C4-2B (cell line): Measurements from ENCODE around the gene ZNF729.

Source experiments
- H3K27ac ChIP-seq: fragments of 450-650 bp; 2 replicates; pipeline ENCODE4 v1.5.1; 2017
- CTCF ChIP-seq: fragments of 450-650 bp; conservative IDR thresholded peaks from 2 replicates; pipeline ENCODE4 v1.5.1; 2017; ENCODE audit warnings: mild to moderate bottlenecking
- ZFX ChIP-seq: fragments of 450-650 bp; IDR thresholded peaks from 2 replicates; pipeline ENCODE4 v1.6.1; 2017

ZNF729 gene

DNA sequence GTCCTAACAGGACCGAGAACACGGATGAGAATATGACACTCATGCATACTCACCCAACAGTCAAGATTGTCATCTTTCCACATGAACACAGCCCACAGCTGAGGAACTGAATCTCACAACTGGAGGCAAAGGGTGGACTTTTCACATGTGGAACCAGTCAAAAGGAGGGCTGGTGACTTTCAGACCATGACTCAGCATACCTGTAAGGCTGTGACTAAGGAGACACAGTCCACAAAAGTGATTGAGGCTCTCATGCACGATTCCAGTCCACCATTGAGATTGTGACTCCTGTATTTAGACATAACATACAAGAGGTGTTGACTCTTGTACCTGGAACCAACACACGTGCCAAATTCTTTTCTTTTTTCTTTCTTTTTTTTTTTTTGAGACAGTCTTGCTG lies 40.0 kb downstream of the ZNF729 start:
- H3K27ac ChIP-seq, result no peak overlapping the region
- TF ChIP-seq CTCF (no peak), ZFX (no peak)

GRCh38 chr19:22327321-22327720 lies 41.1 kb downstream of the ZNF729 start:
- H3K27ac ChIP-seq, result no peak overlapping the region
- TF ChIP-seq CTCF (no peak), ZFX (no peak)

DNA sequence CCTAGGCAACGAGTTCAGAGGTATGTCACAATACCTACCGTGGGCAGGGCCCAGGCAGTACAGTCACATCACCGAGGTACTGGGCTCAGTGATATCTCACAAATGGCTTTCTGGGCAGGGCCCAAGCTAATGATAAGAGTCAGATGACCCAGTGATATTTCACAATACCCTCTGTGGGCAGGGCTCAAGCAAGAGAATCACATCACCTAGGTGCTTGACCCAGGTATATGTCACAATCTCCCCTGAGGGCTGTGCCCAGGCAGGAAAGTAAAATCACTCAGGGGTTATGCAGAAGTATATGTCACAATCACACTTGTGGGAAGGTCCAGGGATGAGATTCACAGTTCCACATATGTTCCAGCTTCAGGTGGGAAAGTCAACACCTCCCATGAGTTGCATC lies 45.3 kb downstream of the ZNF729 start:
- TF ChIP-seq CTCF (no peak), ZFX (no peak)
- H3K27ac ChIP-seq, result no peak overlapping the region

DNA sequence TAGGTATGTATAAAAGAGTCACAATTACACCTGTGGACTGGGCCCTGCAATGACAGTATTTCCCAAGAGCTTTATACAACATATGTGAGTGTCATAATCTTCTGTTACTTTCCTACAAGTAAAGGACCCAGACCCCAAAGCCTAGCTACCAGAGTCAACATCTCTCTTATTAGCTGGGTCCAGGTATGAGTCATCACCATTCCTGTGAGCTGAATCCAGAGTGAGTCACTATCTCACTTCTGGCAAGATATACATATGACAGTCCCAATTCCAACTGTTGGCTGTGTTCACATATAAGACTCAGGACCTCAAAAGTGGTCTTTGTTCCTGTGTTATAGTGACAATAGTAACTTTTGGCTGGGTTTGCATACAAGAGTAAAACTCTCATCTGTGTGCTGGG lies 46.7 kb downstream of the ZNF729 start:
- no peak overlapping the region for H3K27ac ChIP-seq
- TF ChIP-seq CTCF (no peak), ZFX (no peak)

DNA sequence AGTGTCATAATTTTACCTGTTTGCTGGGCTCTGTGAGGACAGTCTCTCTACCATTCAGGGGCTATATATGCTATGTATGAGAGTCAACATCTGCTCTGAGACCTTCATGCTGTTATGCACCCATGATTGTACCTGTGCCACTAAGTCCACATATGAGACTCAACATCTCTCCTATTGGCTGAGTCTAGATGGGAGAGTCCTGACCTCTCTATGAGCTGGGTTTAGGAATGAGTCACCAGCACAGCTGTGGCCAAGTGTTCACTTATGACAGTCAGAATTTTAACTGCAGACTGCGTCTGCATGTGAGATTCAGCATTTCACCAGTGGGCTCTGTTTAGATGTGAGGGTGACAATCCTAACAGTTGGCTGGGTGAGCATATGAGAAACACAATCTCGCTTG lies 49.5 kb downstream of the ZNF729 start:
- H3K27ac ChIP-seq, result no peak overlapping the region
- TF ChIP-seq ZFX (no peak), CTCF (no peak)

- H3K27ac ChIP-seq, result no peak overlapping the region
- TF ChIP-seq ZFX, result no peak
- TF ChIP-seq CTCF, result no peak
Measured at GRCh38 chr19:22354665-22355064, 68.4 kb downstream of the ZNF729 start.
